Thoracic aorta (tissue), 2 donors: ENCODE measurements around the gene KCNJ18. TPM values are rescaled to one million over a fixed set of nuclear protein-coding genes. Genes with fewer than 3 reads are reported as not detected.
"Not testable (repeated sequence)": the region's sequence is repeated elsewhere in the genome, so short reads cannot be mapped to it uniquely, and the experiment has no call there.

Experiments used
- ATAC-seq: fragments of 150-250 bp; one replicate; pipeline ENCODE4 v1.8.0; 2017; ENCODE audit warnings: low read depth; ENCODE audit not compliant: insufficient number of reproducible peaks, low FRiP score
- DNase-seq: peaks from one replicate; pipeline ENCODE4 v3.0.0-alpha.2; 2020; ENCODE audit warnings: low spot score
- H3K27ac ChIP-seq, 2 donors: fragments of 200-600 bp; sonication (generic); 1 replicate in 1 of 2; 2 replicates in 1 of 2; pipeline ENCODE4 v1.5.1; 2016; ENCODE audit warnings: mild to moderate bottlenecking in 2 of 2, moderate library complexity in 2 of 2
- H3K27me3 ChIP-seq: fragments of 200-600 bp; sonication (generic); replicated peaks from 2 replicates; pipeline ENCODE4 v1.6.0; 2016; ENCODE audit warnings: mild to moderate bottlenecking; ENCODE audit not compliant: insufficient read depth
- H3K36me3 ChIP-seq: fragments of 200-600 bp; sonication (generic); one replicate; pipeline ENCODE4 v1.5.1; 2016
- H3K4me1 ChIP-seq, 2 donors: fragments of 200-600 bp; sonication (generic); 1 replicate in 1 of 2; 2 replicates in 1 of 2; pipeline versions ENCODE4 v1.5.1 to v1.6.0; 2016; ENCODE audit warnings: low read depth in 2 of 2, mild to moderate bottlenecking in 1 of 2; ENCODE audit not compliant: control insufficient read depth in 1 of 2
- H3K4me3 ChIP-seq: fragments of 200-600 bp; sonication (generic); 2 replicates; pipeline ENCODE4 v1.5.1; 2016; ENCODE audit warnings: mild to moderate bottlenecking
- H3K9me3 ChIP-seq: fragments of 200-600 bp; sonication (generic); 2 replicates; pipeline ENCODE4 v1.5.1; 2016
- total RNA-seq, 2 donors: library from RNA; depleted of rRNA; stranded (reverse); fragments of >200 nt; gene quantifications; one replicate each; pipeline versions ENCODE4 v1.1.0 to v1.2.3, GENCODE V29; 2016

The KCNJ18 gene
- total RNA-seq, 2 donors from 2014 or later: not detected

- not testable (repeated sequence) for H3K36me3 ChIP-seq, H3K27ac ChIP-seq, H3K4me1 ChIP-seq, H3K27me3 ChIP-seq, DNase-seq, ATAC-seq, H3K9me3 ChIP-seq, H3K4me3 ChIP-seq
Measured at GRCh38 chr17:21665935-21666493, 26.3 kb upstream of the KCNJ18 start.

GRCh38 chr17:21666711-21667412 lies 25.5 kb upstream of the KCNJ18 start:
- not testable (repeated sequence) for H3K4me1 ChIP-seq, H3K27ac ChIP-seq, H3K36me3 ChIP-seq, H3K9me3 ChIP-seq, DNase-seq, ATAC-seq, H3K4me3 ChIP-seq, H3K27me3 ChIP-seq

GRCh38 chr17:21667413-21668117 lies 24.8 kb upstream of the KCNJ18 start:
- not testable (repeated sequence) for H3K4me1 ChIP-seq, H3K27ac ChIP-seq, H3K36me3 ChIP-seq, H3K4me3 ChIP-seq, ATAC-seq, H3K9me3 ChIP-seq, DNase-seq, H3K27me3 ChIP-seq

- H3K36me3 ChIP-seq, H3K9me3 ChIP-seq, H3K27me3 ChIP-seq, DNase-seq, H3K4me3 ChIP-seq, H3K27ac ChIP-seq, ATAC-seq, H3K4me1 ChIP-seq: not testable (repeated sequence)
Measured at GRCh38 chr17:21668118-21668488, 24.2 kb upstream of the KCNJ18 start.

- not testable (repeated sequence) for ATAC-seq
Measured at GRCh38 chr17:21668746-21669508, 23.4 kb upstream of the KCNJ18 start.

GRCh38 chr17:21669616-21670360 lies 22.5 kb upstream of the KCNJ18 start:
- DNase-seq, H3K4me3 ChIP-seq, H3K36me3 ChIP-seq, H3K27me3 ChIP-seq, H3K27ac ChIP-seq, H3K9me3 ChIP-seq, ATAC-seq, H3K4me1 ChIP-seq: not testable (repeated sequence)

More at GRCh38 chr17:21668746-21669508, 23.4 kb upstream of the KCNJ18 start:
- H3K4me1 ChIP-seq, H3K9me3 ChIP-seq, DNase-seq, H3K27me3 ChIP-seq, H3K36me3 ChIP-seq, H3K27ac ChIP-seq, H3K4me3 ChIP-seq: not testable (repeated sequence)

- not testable (repeated sequence) for H3K9me3 ChIP-seq, H3K27me3 ChIP-seq, H3K4me1 ChIP-seq, DNase-seq, ATAC-seq, H3K4me3 ChIP-seq, H3K36me3 ChIP-seq, H3K27ac ChIP-seq
Measured at GRCh38 chr17:21670361-21671155, 21.8 kb upstream of the KCNJ18 start.

- not testable (repeated sequence) for H3K4me1 ChIP-seq, H3K9me3 ChIP-seq, H3K27me3 ChIP-seq, DNase-seq, H3K36me3 ChIP-seq, H3K4me3 ChIP-seq, ATAC-seq, H3K27ac ChIP-seq
Measured at GRCh38 chr17:21671437-21671836, 20.9 kb upstream of the KCNJ18 start.

- not testable (repeated sequence) for H3K9me3 ChIP-seq, H3K4me1 ChIP-seq, H3K27me3 ChIP-seq, H3K4me3 ChIP-seq, ATAC-seq, H3K36me3 ChIP-seq, DNase-seq, H3K27ac ChIP-seq
Measured at GRCh38 chr17:21671871-21672270, 20.5 kb upstream of the KCNJ18 start.

GRCh38 chr17:21673451-21674241 lies 18.7 kb upstream of the KCNJ18 start:
- H3K27ac ChIP-seq, H3K27me3 ChIP-seq, H3K4me1 ChIP-seq, H3K36me3 ChIP-seq, ATAC-seq, H3K4me3 ChIP-seq, DNase-seq, H3K9me3 ChIP-seq: not testable (repeated sequence)
